ENCODE data around the gene BMI1. TPM values are rescaled to one million over a fixed set of nuclear protein-coding genes. Genes with fewer than 3 reads are reported as not detected.

BMI1 gene
- total and polyA plus RNA-seq, 2 of the 4 experiments (the other 2 are of a cell fraction) = 19.7 to 25.8 TPM

DNA sequence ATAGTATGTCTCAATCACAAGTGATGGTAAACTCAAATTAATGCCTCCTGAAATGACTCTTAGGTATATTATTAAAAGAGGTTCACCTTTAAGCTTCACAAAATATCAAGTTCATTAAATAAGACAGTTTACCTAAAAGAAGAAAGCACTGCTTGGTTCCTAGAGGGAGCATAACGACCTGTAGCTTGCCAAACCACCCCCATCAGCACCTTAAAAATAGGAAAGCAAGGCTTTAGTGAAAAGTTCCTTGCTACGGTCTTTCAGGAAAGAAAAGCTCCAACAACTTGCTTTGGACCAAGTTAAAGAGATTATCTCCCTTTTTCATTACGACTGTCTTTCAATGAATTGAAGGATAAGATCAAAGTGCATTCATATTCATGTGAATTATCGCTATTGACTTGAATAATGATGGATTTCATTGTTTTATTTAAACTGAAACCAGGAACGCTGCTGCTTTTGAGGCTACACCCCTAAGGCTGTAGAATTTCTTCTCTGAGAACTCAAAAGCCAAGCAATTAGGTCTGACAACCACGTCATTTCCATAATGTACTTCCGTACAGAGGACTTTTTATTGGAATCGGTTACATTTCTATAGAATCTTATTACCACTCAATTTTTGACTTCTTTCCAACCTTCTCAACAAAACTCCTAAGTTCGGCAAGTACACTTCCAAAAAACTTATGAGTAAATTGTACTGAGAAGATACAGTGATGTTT, 17.4 kb downstream of the BMI1 start:
- TF ChIP-seq CEBPB (IDR thresholded peaks at IDR 0.05; ENCODE audit: low read depth, low read length) = no peak
- no peak for TF ChIP-seq RAD21 (IDR thresholded peaks at IDR 0.05; ENCODE audit: low read length)
- TF ChIP-seq BHLHE40 (IDR thresholded peaks at IDR 0.05; ENCODE audit: low read depth, low read length) = no peak
- TF ChIP-seq CTCF (conservative IDR thresholded peaks at IDR 0.05; ENCODE audit: low read depth, low read length) = no peak
- no peak for TF ChIP-seq FOS (IDR thresholded peaks at IDR 0.05; ENCODE audit: low read depth, low read length)
- TF ChIP-seq MAZ (IDR thresholded peaks at IDR 0.05; ENCODE audit: borderline replicate concordance, low read depth, low read length) = no peak
- no peak overlapping the region for H3K4me3 ChIP-seq (ENCODE audit: insufficient read depth, low read depth, low read length)
- no peak overlapping the region for H2AK9ac ChIP-seq (replicated peaks; ENCODE audit: low read depth, low read length, poor library complexity)
- WGBS, 2 experiments (ENCODE audit: extremely low coverage in 2 of 2, insufficient read length in 1 of 2) = no CpG with 5 or more reads among the region's 9 CpGs
- POLR2A ChIA-PET (ENCODE audit: unreplicated experiment) = no interaction called here
- no TSS peak for BruUV-seq (replicated peaks)
- no peak overlapping the region for H2AK5ac ChIP-seq (ENCODE audit: low read depth, low read length)
- no peak overlapping the region for H2AFZ ChIP-seq (replicated peaks; ENCODE audit: low read length, poor library complexity)
- H3K9ac ChIP-seq (ENCODE audit: low read depth, low read length) = no peak overlapping the region
- intact Hi-C loops (cut with micrococcal nuclease) (no loop called here), in situ Hi-C loops (cut with MboI; ENCODE audit: low sequenced_read_pairs) (no loop called here), dilution Hi-C loops (cut with HindIII; ENCODE audit: low sequenced_read_pairs, unreplicated experiment) (no loop called here)
- H3K9me3 ChIP-seq (ENCODE audit: control insufficient read depth, insufficient read depth, low read length) = peaks cover 21% of the 10 kb centered on the region
- no peak overlapping the region for H3K56ac ChIP-seq (ENCODE audit: extremely low read depth, insufficient read depth, low read length)
- no peak overlapping the region for H3K14ac ChIP-seq (replicated peaks; ENCODE audit: low read depth, low read length)
- H3K27ac ChIP-seq (ENCODE audit: insufficient read depth, low read length) = no peak overlapping the region
- H2BK5ac ChIP-seq (ENCODE audit: low read depth, low read length, poor library complexity, severe bottlenecking) = no peak overlapping the region
- no peak overlapping the region for H3K4ac ChIP-seq (ENCODE audit: low read depth, low read length)
- no peak overlapping the region for H4K91ac ChIP-seq (ENCODE audit: insufficient read depth, low read depth, low read length)
- H3K27me3 ChIP-seq (ENCODE audit: control insufficient read depth, insufficient read depth, low read length) = peaks cover 69% of the 10 kb centered on the region
- no peak overlapping the region for H4K5ac ChIP-seq (ENCODE audit: low read depth, low read length)
- no peaks in the 10 kb centered on the region for H3K36me3 ChIP-seq (ENCODE audit: control insufficient read depth, insufficient read depth, low read length)
- no peak overlapping the region for H3K23ac ChIP-seq (ENCODE audit: low read depth, low read length)
- no peaks in the 10 kb centered on the region for H4K20me1 ChIP-seq (ENCODE audit: insufficient read depth, low read length)
- no peak overlapping the region for H2BK15ac ChIP-seq (ENCODE audit: low read depth, low read length)
- no peak overlapping the region for H4K8ac ChIP-seq (ENCODE audit: low read depth in 2 of 2, low read length in 2 of 2)
- no peaks in the 10 kb centered on the region for H3K79me1 ChIP-seq (ENCODE audit: low read depth in 1 of 2, low read length in 2 of 2)
- no peak for ATAC-seq (ENCODE audit: low read depth)
- H3K9me1 ChIP-seq (ENCODE audit: insufficient read depth, low read length) = no peaks in the 10 kb centered on the region
- CTCF ChIA-PET = no interaction called here
- no peak for DNase-seq
- no peaks in the 10 kb centered on the region for H3K4me1 ChIP-seq (ENCODE audit: control insufficient read depth, insufficient read depth, low read length)
- no peak overlapping the region for H2BK20ac ChIP-seq (ENCODE audit: low read depth, low read length)
- H3K18ac ChIP-seq (ENCODE audit: low read depth, low read length) = no peak overlapping the region
- no peak overlapping the region for H3K4me2 ChIP-seq (ENCODE audit: low read depth, low read length)
- H2BK120ac ChIP-seq (ENCODE audit: low read depth, low read length) = no peak overlapping the region
